HG03521 (cell line): ENCODE data around the gene MYO1D.

Source experiments
- ATAC-seq: cut with Tn5 transposase; IDR thresholded peaks from one replicate; pipeline ENCODE4 v1.9.1; 2021; ENCODE audit warnings: mild to moderate bottlenecking, moderate library complexity; ENCODE audit not compliant: unreplicated experiment

The MYO1D gene

GRCh38 chr17:32784113-32784512 lies 92.8 kb downstream of the MYO1D start:
- ATAC-seq: no peak

DNA sequence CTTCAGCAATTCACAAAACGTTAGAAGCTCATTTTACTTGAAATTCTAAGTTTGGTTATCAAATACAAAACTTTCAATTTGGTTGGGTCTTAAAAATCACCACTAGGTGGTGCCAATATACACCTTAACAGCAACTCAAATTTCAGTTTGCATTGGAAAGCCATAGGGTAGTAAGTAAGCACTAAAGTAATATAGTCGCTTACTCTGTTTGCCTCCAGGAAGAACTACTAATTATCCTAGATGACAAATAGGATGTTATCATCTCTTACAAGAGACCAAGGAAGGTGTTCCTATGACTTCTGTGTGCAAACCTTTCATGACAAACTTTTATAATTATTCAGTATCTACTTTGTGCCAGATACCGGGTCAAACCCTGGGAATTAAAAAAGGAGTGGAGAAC lies 93.3 kb downstream of the MYO1D start:
- no peak for ATAC-seq

DNA sequence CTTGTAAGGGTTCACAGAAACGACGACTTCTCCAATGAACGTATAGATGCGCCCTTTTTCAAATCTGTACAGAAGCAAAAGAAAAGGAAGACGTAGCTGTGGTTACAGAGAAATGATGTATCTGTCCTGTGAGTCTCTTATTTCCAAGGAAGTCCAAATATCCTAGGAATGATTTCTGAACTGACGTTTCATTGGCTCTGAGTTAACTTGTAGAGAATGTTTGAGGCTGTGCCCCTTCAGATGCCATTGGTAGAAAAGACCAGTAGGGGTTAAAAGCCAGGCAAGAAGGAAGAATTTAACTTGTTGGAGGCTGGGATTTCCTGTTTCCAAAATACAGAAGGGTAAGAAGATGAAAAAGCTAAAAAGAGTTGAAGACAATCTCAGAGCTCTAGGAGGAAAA lies 96.2 kb downstream of the MYO1D start:
- no peak for ATAC-seq

- no peak for ATAC-seq
Measured at GRCh38 chr17:32777922-32778321, 99.0 kb downstream of the MYO1D start.

DNA sequence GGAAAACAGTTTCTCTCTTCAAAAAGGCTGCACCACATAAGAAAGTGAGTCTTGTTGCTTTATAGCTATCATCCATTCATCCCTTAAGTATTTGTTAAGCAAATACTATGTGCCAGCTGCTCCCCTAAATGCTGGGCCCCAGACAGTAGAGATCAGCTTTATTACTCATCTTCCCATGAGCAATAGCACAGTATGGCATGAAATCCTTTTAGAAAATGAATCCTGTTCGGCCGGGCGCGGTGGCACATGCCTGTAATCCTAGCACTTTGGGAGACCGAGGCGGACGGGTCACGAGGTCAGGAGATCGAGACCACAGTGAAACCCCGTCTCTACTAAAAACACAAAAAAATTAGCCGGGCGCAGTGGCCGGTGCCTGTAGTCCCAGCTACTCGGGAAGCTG lies 99.5 kb downstream of the MYO1D start:
- ATAC-seq: no peak

DNA sequence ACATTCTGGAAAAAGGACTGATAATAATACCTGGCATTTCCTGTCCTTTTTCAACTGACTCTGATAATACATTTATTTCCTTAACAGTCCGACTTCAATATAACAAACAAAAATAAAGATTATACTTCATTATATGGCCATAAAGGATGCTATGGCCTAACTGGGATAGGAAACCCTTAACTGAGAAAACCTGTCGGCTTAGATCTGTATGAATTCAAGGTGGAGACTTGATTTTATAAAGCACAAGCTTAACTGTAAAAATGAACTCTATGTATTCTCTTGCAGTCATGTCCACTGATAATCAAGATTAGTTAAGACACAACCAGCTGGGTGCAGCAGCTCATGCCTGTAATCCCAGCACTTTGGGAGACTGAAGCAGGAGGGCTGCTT lies 102.2 kb downstream of the MYO1D start:
- no peak for ATAC-seq

GRCh38 chr17:32773856-32774694 lies 102.8 kb downstream of the MYO1D start:
- no peak for ATAC-seq

GRCh38 chr17:32772453-32773025 lies 104.4 kb downstream of the MYO1D start:
- no peak for ATAC-seq

GRCh38 chr17:32771396-32771795 lies 105.5 kb downstream of the MYO1D start:
- no peak for ATAC-seq

DNA sequence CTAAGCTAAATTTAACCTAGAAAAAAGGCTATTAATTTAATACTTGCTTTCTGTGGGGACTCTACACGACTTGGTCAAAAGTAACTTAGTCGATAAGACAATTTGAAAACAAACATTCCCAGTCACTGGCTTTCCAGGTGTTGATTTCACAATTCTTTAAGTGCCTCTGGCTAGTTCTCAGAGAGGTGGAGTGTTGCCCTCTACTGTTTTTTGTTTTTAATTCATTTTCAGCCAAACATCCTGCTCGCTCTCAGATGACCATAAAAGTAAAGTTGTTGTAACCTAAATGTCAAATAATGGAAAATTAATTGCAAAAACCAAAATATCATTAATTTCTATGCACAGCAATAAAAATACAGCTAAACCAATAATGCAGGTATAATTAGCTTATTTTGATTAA lies 107.1 kb downstream of the MYO1D start:
- no peak for ATAC-seq

GRCh38 chr17:32763855-32764439 lies 113.0 kb downstream of the MYO1D start:
- no peak for ATAC-seq

GRCh38 chr17:32759476-32759875 lies 117.4 kb downstream of the MYO1D start:
- no peak for ATAC-seq

- no peak for ATAC-seq
Measured at GRCh38 chr17:32757963-32758362, 119.0 kb downstream of the MYO1D start.

DNA sequence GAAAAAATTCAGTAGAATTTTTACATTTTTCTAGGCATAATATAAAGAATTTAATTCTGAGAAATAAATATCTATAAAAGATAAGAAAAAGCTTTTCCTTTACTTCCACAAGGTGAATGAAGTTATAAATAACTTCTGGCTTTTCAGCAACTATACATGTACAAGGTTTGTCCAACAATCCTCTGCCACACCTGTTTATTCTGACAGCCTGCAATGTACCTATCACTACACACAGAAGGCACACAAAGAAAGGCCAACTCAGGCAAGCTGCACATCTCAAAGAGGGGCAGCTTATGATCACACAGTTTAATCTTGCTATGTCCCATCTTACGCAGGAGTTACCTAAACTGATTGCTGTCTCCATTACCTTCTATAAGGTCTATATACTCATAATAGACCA lies 120.2 kb downstream of the MYO1D start:
- no peak for ATAC-seq

DNA sequence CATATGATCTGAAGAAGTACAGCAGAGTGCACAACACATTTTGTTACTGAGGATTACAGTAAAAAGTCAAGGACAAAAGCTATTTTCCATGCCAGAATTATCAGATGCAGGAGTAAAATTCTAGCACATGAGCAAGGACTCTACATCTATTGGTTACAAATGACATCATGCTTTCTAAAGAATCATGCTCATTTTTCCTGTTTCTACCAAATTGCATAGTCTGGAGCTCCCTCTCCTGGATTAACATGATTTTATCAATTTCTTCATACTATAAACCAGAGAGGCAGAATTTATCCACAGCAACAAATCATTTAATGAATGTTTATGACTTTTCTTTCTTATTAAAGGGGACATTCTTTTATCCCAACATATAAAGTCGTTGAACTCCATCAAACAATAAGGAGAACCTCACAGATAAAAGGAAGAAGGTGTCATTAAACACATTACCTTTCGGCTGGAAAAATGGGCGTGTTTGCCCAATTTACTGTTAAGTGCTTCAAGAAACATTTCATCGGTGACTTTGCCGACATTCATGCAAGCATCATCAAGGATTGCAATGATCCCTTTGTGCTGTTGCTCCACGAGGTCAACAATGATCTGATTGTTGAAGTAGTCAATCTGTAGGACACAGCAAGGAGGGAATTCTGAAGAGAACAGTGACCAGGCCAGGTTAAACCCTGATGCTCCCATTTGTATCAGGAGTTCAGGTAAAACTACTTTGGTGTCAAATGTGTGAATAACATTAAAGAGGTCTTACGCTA lies 121.7 kb downstream of the MYO1D start:
- ATAC-seq: no peak

DNA sequence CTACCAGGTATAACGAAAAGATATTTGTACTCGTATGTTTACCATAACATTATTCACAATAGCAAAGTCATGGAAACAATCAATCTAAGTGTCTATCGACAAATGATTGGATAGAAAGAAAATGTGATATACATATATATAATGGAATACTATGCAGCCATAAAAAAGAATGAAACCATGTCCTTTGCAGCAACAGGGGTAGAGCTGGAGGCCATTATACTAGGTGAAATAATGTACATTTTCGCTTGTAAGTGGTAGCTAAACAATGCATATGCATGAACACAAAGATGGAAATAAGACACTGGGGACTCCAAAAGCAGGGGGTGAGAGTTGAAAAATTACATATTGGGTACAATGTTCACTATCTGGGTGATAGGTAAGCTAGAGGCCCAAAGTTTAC lies 124.0 kb downstream of the MYO1D start:
- ATAC-seq: no peak

DNA sequence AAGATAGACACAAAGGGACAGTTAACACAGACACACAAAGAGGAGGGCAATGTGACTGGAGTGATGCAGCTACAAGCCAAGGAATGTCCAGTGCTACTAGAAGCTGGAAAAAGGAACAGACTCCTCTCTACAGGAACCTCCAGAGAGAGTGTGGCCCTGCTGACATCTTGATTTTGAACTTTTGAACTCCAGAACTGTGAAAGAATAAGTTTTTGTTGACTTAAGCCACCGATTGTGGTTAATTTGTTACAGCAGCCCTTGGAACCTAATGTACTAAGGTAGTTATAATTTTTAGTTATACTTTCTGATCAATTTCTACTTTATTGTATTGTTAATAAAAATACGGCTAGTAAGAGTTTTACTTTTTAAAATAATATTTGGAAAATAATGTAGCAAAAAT lies 129.1 kb downstream of the MYO1D start:
- no peak for ATAC-seq

DNA sequence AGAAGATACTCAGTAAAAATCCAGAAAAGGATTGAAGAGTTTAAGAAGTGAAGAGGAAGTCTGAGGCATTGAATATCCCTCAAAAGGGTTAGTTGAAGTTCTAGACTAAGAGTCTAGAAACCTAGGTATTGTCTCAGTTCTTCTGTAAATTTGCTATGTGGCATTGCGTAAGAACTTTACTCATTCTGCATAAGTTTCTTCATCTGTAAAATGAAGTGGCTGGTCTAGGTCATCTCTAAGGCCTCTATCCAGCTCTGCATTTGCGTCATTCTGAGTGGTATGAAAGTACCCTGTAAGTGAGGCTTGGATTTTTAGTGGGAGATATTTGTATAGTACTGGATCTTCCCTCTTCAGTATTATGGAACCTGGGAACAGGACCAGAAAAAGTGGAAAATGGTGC lies 130.2 kb downstream of the MYO1D start:
- no peak for ATAC-seq

DNA sequence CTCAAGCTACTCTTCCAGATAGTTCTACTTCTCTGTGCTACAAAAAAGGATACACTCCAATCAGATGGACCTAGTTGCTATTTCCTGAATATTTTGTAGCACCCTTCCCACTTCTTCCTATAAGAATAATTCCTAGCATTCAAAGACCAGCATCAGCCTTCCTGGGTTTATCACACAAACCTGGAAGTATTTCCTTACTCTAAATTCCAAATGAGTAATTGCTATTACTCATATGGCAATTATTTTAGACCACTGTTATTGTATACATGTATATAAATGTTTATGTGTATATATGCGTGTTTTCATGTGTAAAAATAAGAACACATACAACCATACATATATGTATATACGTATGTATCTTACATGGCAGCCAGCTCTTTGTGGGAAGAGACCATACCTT lies 130.6 kb downstream of the MYO1D start:
- no peak for ATAC-seq

GRCh38 chr17:32742681-32743538 lies 134.0 kb downstream of the MYO1D start:
- no peak for ATAC-seq

DNA sequence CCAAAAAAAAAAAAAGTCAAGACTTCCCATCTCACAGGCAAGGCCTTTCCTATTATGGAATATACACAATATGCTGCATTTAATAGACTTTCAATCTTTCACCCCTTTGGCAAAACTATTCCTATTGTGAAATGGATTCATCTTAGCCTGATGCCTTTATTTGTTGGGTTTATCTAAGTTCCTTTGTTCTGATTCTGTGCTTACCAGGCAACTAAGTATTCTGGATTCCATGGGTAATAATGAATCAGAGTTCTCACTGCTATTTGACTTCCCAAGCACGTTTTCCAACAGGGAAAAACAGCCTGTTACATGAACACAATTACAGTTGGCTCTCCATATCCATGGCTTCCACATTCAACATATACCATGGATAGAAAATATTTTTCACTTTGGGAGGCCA lies 135.5 kb downstream of the MYO1D start:
- no peak for ATAC-seq
